GM19395 (cell line): ENCODE results near the gene SHC4.
"Not testable (repeated sequence)": the region's sequence is repeated elsewhere in the genome, so short reads cannot be mapped to it uniquely, and the experiment has no call there.

Experiments used
- ATAC-seq: cut with Tn5 transposase; IDR thresholded peaks from one replicate; pipeline ENCODE4 v1.9.1; 2021; ENCODE audit warnings: mild to moderate bottlenecking, moderate library complexity; ENCODE audit not compliant: unreplicated experiment

SHC4 gene

GRCh38 chr15:48855501-48856440 is 107.9 kb downstream of the SHC4 start:
- ATAC-seq: no peak

GRCh38 chr15:48854434-48854833 is 109.3 kb downstream of the SHC4 start:
- not testable (repeated sequence) for ATAC-seq

- ATAC-seq: no peak
Observed at GRCh38 chr15:48851956-48852355, 111.8 kb downstream of the SHC4 start.

GRCh38 chr15:48850648-48851047 is 113.1 kb downstream of the SHC4 start:
- no peak for ATAC-seq

GRCh38 chr15:48845123-48845522 is 118.6 kb downstream of the SHC4 start:
- no peak for ATAC-seq

GRCh38 chr15:48842501-48842900 is 121.2 kb downstream of the SHC4 start:
- ATAC-seq: no peak

- ATAC-seq: no peak
Observed at GRCh38 chr15:48834756-48835155, 129.0 kb downstream of the SHC4 start.

GRCh38 chr15:48833526-48834239 is 130.0 kb downstream of the SHC4 start:
- ATAC-seq: no peak

GRCh38 chr15:48832648-48833047 is 131.1 kb downstream of the SHC4 start:
- ATAC-seq: no peak

GRCh38 chr15:48828906-48829305 is 134.8 kb downstream of the SHC4 start:
- ATAC-seq: no peak

GRCh38 chr15:48828471-48828870 is 135.2 kb downstream of the SHC4 start:
- ATAC-seq: no peak

GRCh38 chr15:48825075-48825474 is 138.6 kb downstream of the SHC4 start:
- ATAC-seq: no peak

GRCh38 chr15:48823706-48824105 is 140.0 kb downstream of the SHC4 start:
- ATAC-seq: no peak

GRCh38 chr15:48823237-48823636 is 140.5 kb downstream of the SHC4 start:
- no peak for ATAC-seq

- ATAC-seq: no peak
Observed at GRCh38 chr15:48814286-48814685, 149.4 kb downstream of the SHC4 start.

- ATAC-seq: peak; percentile 1
Observed at GRCh38 chr15:48811325-48811958, 152.3 kb downstream of the SHC4 start.

GRCh38 chr15:48810414-48811324 is 153.1 kb downstream of the SHC4 start, which contains the start of gene CEP152:
Gene CEP152 (minus strand): TSS chr15:48811069. CDS start chr15:48805649, 5,420 bp downstream.
- peak; percentile 98 for ATAC-seq

- ATAC-seq: no peak
Observed at GRCh38 chr15:48806151-48806550, 157.6 kb downstream of the SHC4 start.

GRCh38 chr15:48805591-48805990 is 158.1 kb downstream of the SHC4 start:
- no peak for ATAC-seq

- no peak for ATAC-seq
Observed at GRCh38 chr15:48803877-48804276, 159.8 kb downstream of the SHC4 start.
